GM19324 (cell line): ENCODE measurements around the gene GAK.
"Not testable (repeated sequence)": the region's sequence is repeated elsewhere in the genome, so short reads cannot be mapped to it uniquely, and the experiment has no call there.

Experiments
- ATAC-seq: cut with Tn5 transposase; IDR thresholded peaks from one replicate; pipeline ENCODE4 v1.9.1; 2021; ENCODE audit warnings: mild to moderate bottlenecking, moderate library complexity; ENCODE audit not compliant: unreplicated experiment, low FRiP score

Gene GAK

GRCh38 chr4:930028-930551, 2.0 kb downstream of the GAK start:
- ATAC-seq: no peak

GRCh38 chr4:929096-929765, 2.9 kb downstream of the GAK start:
- no peak for ATAC-seq

- ATAC-seq: not testable (repeated sequence)
Measured at GRCh38 chr4:927566-927965, 4.5 kb downstream of the GAK start.

- ATAC-seq: no peak
Measured at GRCh38 chr4:926538-926937, 5.6 kb downstream of the GAK start.

GRCh38 chr4:925771-926500, 6.2 kb downstream of the GAK start:
- ATAC-seq: no peak

GRCh38 chr4:925171-925570, 6.9 kb downstream of the GAK start:
- ATAC-seq: no peak

GRCh38 chr4:924107-925096, 7.7 kb downstream of the GAK start:
- peak; percentile 53 for ATAC-seq

- ATAC-seq: no peak
Measured at GRCh38 chr4:921830-922331, 10.2 kb downstream of the GAK start.

- not testable (repeated sequence) for ATAC-seq
Measured at GRCh38 chr4:919004-919680, 13.0 kb downstream of the GAK start.

GRCh38 chr4:918591-918990, 13.5 kb downstream of the GAK start:
- ATAC-seq: not testable (repeated sequence)

GRCh38 chr4:917992-918391, 14.1 kb downstream of the GAK start:
- no peak for ATAC-seq

- no peak for ATAC-seq
Measured at GRCh38 chr4:917466-917865, 14.7 kb downstream of the GAK start.

GRCh38 chr4:915595-915994, 16.5 kb downstream of the GAK start:
- ATAC-seq: no peak

- ATAC-seq: no peak
Measured at GRCh38 chr4:915041-915474, 17.1 kb downstream of the GAK start.

- ATAC-seq: no peak
Measured at GRCh38 chr4:914531-914930, 17.6 kb downstream of the GAK start.

GRCh38 chr4:913280-913618, 18.9 kb downstream of the GAK start:
- no peak for ATAC-seq

GRCh38 chr4:912548-913279, 19.4 kb downstream of the GAK start:
- ATAC-seq: no peak

- no peak for ATAC-seq
Measured at GRCh38 chr4:911871-912490, 20.1 kb downstream of the GAK start.

GRCh38 chr4:911221-911751, 20.8 kb downstream of the GAK start:
- ATAC-seq: no peak
